Measurements from ENCODE around the gene SLC7A14.
A peak's percentile ranks its signal among the peaks of the same experiment; 100 is the strongest.

Gene SLC7A14

GRCh38 chr3:170502297-170502696, 83.6 kb downstream of the SLC7A14 start:
- H3K36me3 ChIP-seq (replicated peaks; ENCODE audit: low read depth, low read length), result no peaks in the 10 kb centered on the region
- H3K27ac ChIP-seq (ENCODE audit: low read length), result no peak overlapping the region
- no peaks in the 10 kb centered on the region for H3K4me1 ChIP-seq (ENCODE audit: low read length)
- no peak for TF ChIP-seq CTCF (IDR thresholded peaks at IDR 0.05; ENCODE audit: low read depth, low read length)
- no peak for TF ChIP-seq EZH2phosphoT487 (IDR thresholded peaks at IDR 0.05; ENCODE audit: low read depth)
- no peaks in the 10 kb centered on the region for H3K9me3 ChIP-seq (ENCODE audit: insufficient read depth, low read length)
- peaks cover 56% of the 10 kb centered on the region for H3K27me3 ChIP-seq (ENCODE audit: low read depth, low read length)
- no peaks in the 10 kb centered on the region for H3K79me2 ChIP-seq (ENCODE audit: low read length)
- H3K4me3 ChIP-seq (ENCODE audit: low read length), result no peak overlapping the region
- H3K9ac ChIP-seq (ENCODE audit: low read length), result no peak overlapping the region
- no peak overlapping the region for H3K4me2 ChIP-seq (ENCODE audit: low read length)
- H2AFZ ChIP-seq (ENCODE audit: low read depth, low read length), result no peak overlapping the region
- H4K20me1 ChIP-seq (ENCODE audit: insufficient read depth, low read length), result no peaks in the 10 kb centered on the region

- H2AFZ ChIP-seq (ENCODE audit: low read depth, low read length), result no peak overlapping the region
- H3K36me3 ChIP-seq (replicated peaks; ENCODE audit: low read depth, low read length), result no peaks in the 10 kb centered on the region
- no peak overlapping the region for H3K9ac ChIP-seq (ENCODE audit: low read length)
- H3K79me2 ChIP-seq (ENCODE audit: low read length), result no peaks in the 10 kb centered on the region
- no peak overlapping the region for H3K4me3 ChIP-seq (ENCODE audit: low read length)
- no peak overlapping the region for H3K4me2 ChIP-seq (ENCODE audit: low read length)
- no peak overlapping the region for H3K27ac ChIP-seq (ENCODE audit: low read length)
- H4K20me1 ChIP-seq (ENCODE audit: insufficient read depth, low read length), result no peaks in the 10 kb centered on the region
- H3K9me3 ChIP-seq (ENCODE audit: insufficient read depth, low read length), result no peaks in the 10 kb centered on the region
- TF ChIP-seq CTCF (IDR thresholded peaks at IDR 0.05; ENCODE audit: low read depth, low read length), result no peak
- TF ChIP-seq EZH2phosphoT487 (IDR thresholded peaks at IDR 0.05; ENCODE audit: low read depth), result no peak
- H3K27me3 ChIP-seq (ENCODE audit: low read depth, low read length), result peaks cover 44% of the 10 kb centered on the region
- H3K4me1 ChIP-seq (ENCODE audit: low read length), result no peaks in the 10 kb centered on the region
These were observed 84.9 kb downstream of the SLC7A14 start for GRCh38 chr3:170500995-170501394.

- TF ChIP-seq EZH2phosphoT487 (IDR thresholded peaks at IDR 0.05; ENCODE audit: low read depth), result no peak
- no peak for TF ChIP-seq CTCF (IDR thresholded peaks at IDR 0.05; ENCODE audit: low read depth, low read length)
- no peak overlapping the region for H2AFZ ChIP-seq (ENCODE audit: low read depth, low read length)
- no peak overlapping the region for H3K4me3 ChIP-seq (ENCODE audit: low read length)
- no peaks in the 10 kb centered on the region for H3K9me3 ChIP-seq (ENCODE audit: insufficient read depth, low read length)
- no peak overlapping the region for H3K4me2 ChIP-seq (ENCODE audit: low read length)
- no peaks in the 10 kb centered on the region for H3K4me1 ChIP-seq (ENCODE audit: low read length)
- no peaks in the 10 kb centered on the region for H4K20me1 ChIP-seq (ENCODE audit: insufficient read depth, low read length)
- H3K36me3 ChIP-seq (replicated peaks; ENCODE audit: low read depth, low read length), result no peaks in the 10 kb centered on the region
- H3K27ac ChIP-seq (ENCODE audit: low read length), result no peak overlapping the region
- H3K9ac ChIP-seq (ENCODE audit: low read length), result no peak overlapping the region
- H3K27me3 ChIP-seq (ENCODE audit: low read depth, low read length), result peaks cover 42% of the 10 kb centered on the region
- no peaks in the 10 kb centered on the region for H3K79me2 ChIP-seq (ENCODE audit: low read length)
These were observed 85.4 kb downstream of the SLC7A14 start for GRCh38 chr3:170500462-170500861.

DNA sequence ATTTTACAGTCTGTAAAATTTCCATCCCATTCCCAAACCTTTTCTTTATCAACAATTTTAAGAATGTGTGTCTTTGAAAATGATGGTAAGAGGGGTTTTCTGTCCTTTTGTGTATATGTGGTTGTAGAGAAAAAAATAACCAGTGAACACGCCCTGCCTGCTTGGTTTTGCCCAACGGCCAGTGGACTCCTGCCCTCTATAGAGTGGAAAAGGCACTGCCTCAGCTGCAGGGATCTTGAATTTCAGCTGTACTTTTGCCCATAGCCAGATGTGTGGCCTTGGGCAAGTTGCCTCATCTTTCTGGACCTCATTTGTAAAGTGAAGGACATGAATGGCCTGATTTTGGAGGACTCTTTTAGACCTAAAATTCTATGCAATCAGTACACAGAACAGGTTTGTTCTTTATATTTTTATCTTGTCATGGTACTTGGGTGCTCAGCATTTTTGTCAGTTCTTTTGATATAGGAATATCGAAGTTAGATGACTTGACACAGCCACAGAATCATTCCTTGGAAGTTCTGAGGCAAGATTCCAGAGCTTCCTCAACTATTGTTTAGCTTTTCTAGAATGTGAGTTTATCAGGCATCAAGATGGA, 86.2 kb downstream of the SLC7A14 start:
- H3K27me3 ChIP-seq (ENCODE audit: low read depth, low read length), result peaks cover 43% of the 10 kb centered on the region
- no peak overlapping the region for H3K4me3 ChIP-seq (ENCODE audit: low read length)
- H4K20me1 ChIP-seq (ENCODE audit: insufficient read depth, low read length), result no peaks in the 10 kb centered on the region
- H3K4me1 ChIP-seq (ENCODE audit: low read length), result no peaks in the 10 kb centered on the region
- H3K79me2 ChIP-seq (ENCODE audit: low read length), result no peaks in the 10 kb centered on the region
- no peak overlapping the region for H3K4me2 ChIP-seq (ENCODE audit: low read length)
- H3K9ac ChIP-seq (ENCODE audit: low read length), result no peak overlapping the region
- no peaks in the 10 kb centered on the region for H3K36me3 ChIP-seq (replicated peaks; ENCODE audit: low read depth, low read length)
- H3K27ac ChIP-seq (ENCODE audit: low read length), result no peak overlapping the region
- no peak overlapping the region for H2AFZ ChIP-seq (ENCODE audit: low read depth, low read length)
- H3K9me3 ChIP-seq (ENCODE audit: insufficient read depth, low read length), result no peaks in the 10 kb centered on the region
- TF ChIP-seq EZH2phosphoT487 (IDR thresholded peaks at IDR 0.05; ENCODE audit: low read depth), result no peak
- TF ChIP-seq CTCF (IDR thresholded peaks at IDR 0.05; ENCODE audit: low read depth, low read length), result peak; percentile 64

All from OCI-LY3 (cell line).